Ishikawa (cell line): ENCODE measurements around the gene NUDC.

Source experiments
- CEBPB ChIP-seq: IDR thresholded peaks from 2 replicates; pipeline ENCODE4 v1.6.1; 2012
- CREB1 ChIP-seq: IDR thresholded peaks from 2 replicates; pipeline ENCODE4 v1.6.1; 2012; ENCODE audit warnings: low read depth
- EGR1 ChIP-seq: IDR thresholded peaks from 2 replicates; pipeline ENCODE4 v1.6.1; 2012
- EP300 ChIP-seq: IDR thresholded peaks from 2 replicates; pipeline ENCODE4 v1.6.1; 2012; ENCODE audit warnings: borderline replicate concordance
- FOXM1 ChIP-seq: IDR thresholded peaks from 2 replicates; pipeline ENCODE4 v1.6.1; 2012; ENCODE audit warnings: low read depth, borderline replicate concordance
- NFIC ChIP-seq: IDR thresholded peaks from 2 replicates; pipeline ENCODE4 v1.6.1; 2012
- RAD21 ChIP-seq: IDR thresholded peaks from 2 replicates; pipeline ENCODE4 v1.6.1; 2012; ENCODE audit warnings: low read depth
- TAF1 ChIP-seq: IDR thresholded peaks from 2 replicates; pipeline ENCODE4 v1.6.1; 2012; ENCODE audit warnings: low read depth, mild to moderate bottlenecking
- TEAD4 ChIP-seq: IDR thresholded peaks from 2 replicates; pipeline ENCODE4 v1.6.1; 2012
- USF1 ChIP-seq: IDR thresholded peaks from 2 replicates; pipeline ENCODE4 v1.6.1; 2012
- YY1 ChIP-seq: IDR thresholded peaks from 2 replicates; pipeline ENCODE4 v1.6.1; 2012; ENCODE audit warnings: low read depth
- ZBTB7A ChIP-seq: IDR thresholded peaks from 2 replicates; pipeline ENCODE4 v1.6.1; 2012; ENCODE audit warnings: low read depth
- TF ChIP-seq, protein P1 (sequence below): IDR thresholded peaks from 2 replicates; pipeline ENCODE4 v1.6.1; 2012
- TF ChIP-seq, protein P2 (sequence below): IDR thresholded peaks from 2 replicates; pipeline ENCODE4 v1.6.1; 2012; ENCODE audit warnings: low read depth, mild to moderate bottlenecking

NUDC gene

DNA sequence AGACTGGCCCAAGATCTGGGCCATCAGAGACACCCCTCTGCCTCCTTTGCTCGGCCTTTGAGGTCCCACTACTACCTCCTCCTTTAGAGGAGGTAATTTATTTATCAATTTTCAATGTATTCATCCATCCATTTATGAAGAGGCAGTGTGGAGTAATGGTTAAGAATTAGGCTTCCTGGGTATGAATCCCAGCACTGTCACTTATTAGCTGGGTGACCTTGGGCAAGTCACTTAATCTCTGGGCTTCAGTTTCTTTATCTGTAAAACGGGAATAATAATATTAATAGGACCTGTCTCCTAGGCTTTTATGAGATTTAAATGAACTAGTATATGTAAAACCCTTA, 9.4 kb upstream of the NUDC start:
- TF ChIP-seq TEAD4, result no peak
- no peak for TF ChIP-seq CEBPB
- no peak for TF ChIP-seq RAD21
- no peak for TF ChIP-seq TAF1
- no peak for TF ChIP-seq EP300

- no peak for TF ChIP-seq CREB1
- TF ChIP-seq, protein P1, sequence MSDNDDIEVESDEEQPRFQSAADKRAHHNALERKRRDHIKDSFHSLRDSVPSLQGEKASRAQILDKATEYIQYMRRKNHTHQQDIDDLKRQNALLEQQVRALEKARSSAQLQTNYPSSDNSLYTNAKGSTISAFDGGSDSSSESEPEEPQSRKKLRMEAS, result no peak
- TF ChIP-seq YY1, result no peak
- TF ChIP-seq CEBPB, result no peak
- TF ChIP-seq TAF1, result no peak
Measured at GRCh38 chr1:26913389-26913753, 8.2 kb upstream of the NUDC start.

DNA sequence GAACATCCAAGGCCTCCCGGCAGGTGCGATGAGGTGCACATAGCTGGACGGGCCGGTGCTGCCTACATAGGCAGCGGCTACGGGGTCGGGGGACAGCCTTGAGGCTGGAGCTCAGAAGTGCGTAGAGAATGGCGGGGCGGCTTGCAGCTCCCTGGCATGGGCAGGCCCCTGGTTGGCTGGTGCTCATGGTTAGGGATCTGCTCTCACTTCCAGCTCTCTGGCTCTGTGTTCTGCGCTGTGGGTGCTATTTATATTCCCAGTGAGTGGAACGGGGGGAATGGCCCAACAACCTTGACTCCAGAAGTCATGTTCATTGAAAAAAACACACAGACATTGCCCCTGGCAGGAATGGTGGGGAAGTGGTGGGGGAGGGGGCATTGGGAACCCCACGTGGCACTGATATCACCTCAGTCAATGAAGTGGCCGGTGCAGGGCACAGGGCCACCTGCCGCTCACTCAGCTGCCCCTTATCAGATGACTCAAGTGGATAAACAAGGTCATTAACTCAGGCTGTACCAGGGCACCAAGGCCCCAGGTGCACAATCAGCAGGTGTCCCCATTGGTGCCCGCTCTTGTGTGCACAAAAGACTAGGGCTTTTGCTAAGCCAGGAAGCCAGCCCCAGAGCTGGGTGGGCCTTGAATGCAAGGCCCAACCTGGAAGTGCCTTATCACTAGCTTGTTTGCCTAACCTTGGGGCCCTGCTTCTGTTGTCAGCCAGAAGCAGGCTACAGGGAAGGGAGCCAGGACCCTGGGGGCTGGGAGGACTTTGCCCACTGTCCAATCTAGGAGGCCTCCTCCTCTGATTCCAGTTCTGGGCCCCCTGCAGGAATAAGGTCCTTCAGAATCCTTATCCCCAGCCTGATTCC, 7.6 kb upstream of the NUDC start, which contains the start of gene NR0B2:
Gene NR0B2, minus strand, starts transcription at position 222 of the 866 bp plus-strand sequence. Its CDS starts 35 bp downstream, at position 187.
- no peak for TF ChIP-seq TEAD4
- TF ChIP-seq, protein P1, result no peak
- no peak for TF ChIP-seq EGR1

DNA sequence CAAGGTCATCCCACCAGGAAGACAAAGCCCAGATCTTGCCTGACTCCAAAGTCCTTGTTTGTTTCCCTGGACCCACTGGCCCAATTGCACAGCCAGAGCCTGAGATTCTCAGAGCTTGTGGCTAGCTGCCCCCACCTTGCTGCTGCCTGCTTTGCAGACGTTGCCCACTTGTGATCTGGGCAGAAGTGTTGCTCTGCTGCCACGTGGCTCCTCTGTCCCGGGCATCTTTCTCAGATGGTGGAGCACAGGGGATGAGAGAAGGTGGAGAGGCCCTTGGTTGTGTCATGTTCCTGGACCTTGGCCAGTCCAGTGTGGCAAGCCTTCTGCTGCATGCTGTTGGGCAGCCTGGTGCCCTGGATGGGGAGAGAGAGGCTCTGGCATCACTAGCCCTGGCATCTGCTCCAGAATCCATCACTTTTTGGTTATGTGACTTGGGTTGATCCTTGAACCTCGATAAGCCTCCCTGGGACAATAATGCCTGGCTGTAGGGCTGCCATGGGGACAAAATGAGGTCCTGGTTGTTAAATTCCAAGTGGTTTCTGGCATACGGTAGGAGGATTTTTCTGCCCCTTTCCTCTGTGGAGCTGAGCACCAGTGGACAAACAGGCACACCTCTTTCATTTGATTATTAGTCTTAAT, 6.2 kb upstream of the NUDC start:
- TF ChIP-seq ZBTB7A, result no peak
- TF ChIP-seq TEAD4, result no peak
- no peak for TF ChIP-seq NFIC
- TF ChIP-seq CEBPB, result no peak
- TF ChIP-seq USF1, result no peak
- TF ChIP-seq, protein P2, sequence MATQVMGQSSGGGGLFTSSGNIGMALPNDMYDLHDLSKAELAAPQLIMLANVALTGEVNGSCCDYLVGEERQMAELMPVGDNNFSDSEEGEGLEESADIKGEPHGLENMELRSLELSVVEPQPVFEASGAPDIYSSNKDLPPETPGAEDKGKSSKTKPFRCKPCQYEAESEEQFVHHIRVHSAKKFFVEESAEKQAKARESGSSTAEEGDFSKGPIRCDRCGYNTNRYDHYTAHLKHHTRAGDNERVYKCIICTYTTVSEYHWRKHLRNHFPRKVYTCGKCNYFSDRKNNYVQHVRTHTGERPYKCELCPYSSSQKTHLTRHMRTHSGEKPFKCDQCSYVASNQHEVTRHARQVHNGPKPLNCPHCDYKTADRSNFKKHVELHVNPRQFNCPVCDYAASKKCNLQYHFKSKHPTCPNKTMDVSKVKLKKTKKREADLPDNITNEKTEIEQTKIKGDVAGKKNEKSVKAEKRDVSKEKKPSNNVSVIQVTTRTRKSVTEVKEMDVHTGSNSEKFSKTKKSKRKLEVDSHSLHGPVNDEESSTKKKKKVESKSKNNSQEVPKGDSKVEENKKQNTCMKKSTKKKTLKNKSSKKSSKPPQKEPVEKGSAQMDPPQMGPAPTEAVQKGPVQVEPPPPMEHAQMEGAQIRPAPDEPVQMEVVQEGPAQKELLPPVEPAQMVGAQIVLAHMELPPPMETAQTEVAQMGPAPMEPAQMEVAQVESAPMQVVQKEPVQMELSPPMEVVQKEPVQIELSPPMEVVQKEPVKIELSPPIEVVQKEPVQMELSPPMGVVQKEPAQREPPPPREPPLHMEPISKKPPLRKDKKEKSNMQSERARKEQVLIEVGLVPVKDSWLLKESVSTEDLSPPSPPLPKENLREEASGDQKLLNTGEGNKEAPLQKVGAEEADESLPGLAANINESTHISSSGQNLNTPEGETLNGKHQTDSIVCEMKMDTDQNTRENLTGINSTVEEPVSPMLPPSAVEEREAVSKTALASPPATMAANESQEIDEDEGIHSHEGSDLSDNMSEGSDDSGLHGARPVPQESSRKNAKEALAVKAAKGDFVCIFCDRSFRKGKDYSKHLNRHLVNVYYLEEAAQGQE, result no peak
- no peak for TF ChIP-seq CREB1

DNA sequence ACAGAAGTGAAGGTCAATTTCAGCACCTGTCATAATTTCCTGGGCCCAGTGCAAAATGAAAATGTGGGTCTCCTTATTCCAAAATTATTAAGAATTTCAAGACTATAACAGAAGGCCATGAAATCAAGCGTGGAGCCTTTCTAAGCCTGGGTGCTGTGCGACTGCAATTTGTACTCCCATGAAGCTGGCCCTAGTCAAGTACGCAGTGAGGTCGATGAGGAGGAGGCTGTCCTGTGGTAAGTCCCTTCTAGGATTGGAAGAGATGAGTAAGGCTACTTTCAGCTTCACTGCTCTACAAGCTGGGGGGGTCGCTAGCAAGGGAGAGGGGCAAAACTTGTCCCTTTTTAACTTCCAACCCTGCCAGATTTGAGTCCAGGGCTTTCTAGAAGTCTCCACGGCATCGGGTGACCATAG, 410 bp upstream of the NUDC start:
- TF ChIP-seq FOXM1, result no peak
- no peak for TF ChIP-seq EGR1
- no peak for TF ChIP-seq YY1
- no peak for TF ChIP-seq CEBPB
- no peak for TF ChIP-seq EP300
- TF ChIP-seq ZBTB7A, result no peak
- TF ChIP-seq, protein P1, result no peak

DNA sequence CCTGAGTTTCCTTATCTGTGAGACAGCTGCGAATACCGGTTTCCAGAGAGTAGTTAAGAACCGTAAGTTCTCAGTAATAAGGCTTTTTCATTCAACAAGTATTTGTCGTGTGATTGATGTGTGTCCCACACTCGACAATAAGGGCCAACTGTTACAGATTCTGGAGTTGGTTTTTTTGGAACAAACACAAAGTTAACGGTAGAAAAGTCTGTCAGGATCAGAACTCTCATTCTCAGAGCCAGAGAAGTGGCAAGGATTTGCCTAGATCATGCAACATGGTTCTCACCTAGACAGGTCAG, 837 bp downstream of the NUDC start:
- TF ChIP-seq TEAD4 (no peak), NFIC (no peak), USF1 (no peak)

- no peak for TF ChIP-seq ZBTB7A
- TF ChIP-seq, protein P2, result no peak
- TF ChIP-seq EGR1, result no peak
- TF ChIP-seq TAF1, result no peak
- no peak for TF ChIP-seq NFIC
- TF ChIP-seq TEAD4, result no peak
- TF ChIP-seq RAD21, result no peak
Measured at GRCh38 chr1:26922901-26923300, 1.4 kb downstream of the NUDC start.
